HG03342 (cell line): ENCODE results near the gene PTPRJ.

Experiments
- ATAC-seq: cut with Tn5 transposase; IDR thresholded peaks from one replicate; pipeline ENCODE4 v1.9.1; 2021; ENCODE audit warnings: mild to moderate bottlenecking, moderate library complexity; ENCODE audit not compliant: unreplicated experiment

PTPRJ gene

GRCh38 chr11:47967577-47968525 is 12.5 kb upstream of the PTPRJ start:
- ATAC-seq = no peak

GRCh38 chr11:47969401-47969800 is 11.0 kb upstream of the PTPRJ start:
- ATAC-seq = no peak

- ATAC-seq = no peak
These were observed 8.9 kb upstream of the PTPRJ start for GRCh38 chr11:47971501-47971900.

- no peak for ATAC-seq
These were observed 7.2 kb upstream of the PTPRJ start for GRCh38 chr11:47973173-47973572.

- ATAC-seq = no peak
These were observed 3.4 kb upstream of the PTPRJ start for GRCh38 chr11:47976931-47977330.

GRCh38 chr11:47977623-47978022 is 2.7 kb upstream of the PTPRJ start:
- ATAC-seq = no peak

GRCh38 chr11:47979378-47980087 is 826 bp upstream of the PTPRJ start:
- no peak for ATAC-seq

GRCh38 chr11:47980907-47981621 is 705 bp downstream of the PTPRJ start:
- peak; percentile 58 for ATAC-seq

- ATAC-seq = no peak
These were observed 1.5 kb downstream of the PTPRJ start for GRCh38 chr11:47981667-47982404.

GRCh38 chr11:47982616-47983015 is 2.3 kb downstream of the PTPRJ start:
- no peak for ATAC-seq

- ATAC-seq = no peak
These were observed 3.4 kb downstream of the PTPRJ start for GRCh38 chr11:47983464-47984397.

GRCh38 chr11:47986219-47986618 is 5.9 kb downstream of the PTPRJ start:
- ATAC-seq = no peak

- ATAC-seq = no peak
These were observed 6.4 kb downstream of the PTPRJ start for GRCh38 chr11:47986742-47987141.

GRCh38 chr11:47987310-47987709 is 7.0 kb downstream of the PTPRJ start:
- ATAC-seq = no peak

GRCh38 chr11:47987781-47988180 is 7.4 kb downstream of the PTPRJ start:
- no peak for ATAC-seq

GRCh38 chr11:47989779-47990178 is 9.4 kb downstream of the PTPRJ start:
- ATAC-seq = no peak

GRCh38 chr11:47991266-47991830 is 11.0 kb downstream of the PTPRJ start:
- no peak for ATAC-seq

GRCh38 chr11:47991894-47992293 is 11.5 kb downstream of the PTPRJ start:
- no peak for ATAC-seq
